HG03442 (cell line): ENCODE measurements around the gene SAMD4A.
"Not testable (repeated sequence)": the region's sequence is repeated elsewhere in the genome, so short reads cannot be mapped to it uniquely, and the experiment has no call there.

Experiments used
- ATAC-seq: cut with Tn5 transposase; IDR thresholded peaks from one replicate; pipeline ENCODE4 v1.9.1; 2021; ENCODE audit warnings: mild to moderate bottlenecking, moderate library complexity; ENCODE audit not compliant: unreplicated experiment

Gene SAMD4A

DNA sequence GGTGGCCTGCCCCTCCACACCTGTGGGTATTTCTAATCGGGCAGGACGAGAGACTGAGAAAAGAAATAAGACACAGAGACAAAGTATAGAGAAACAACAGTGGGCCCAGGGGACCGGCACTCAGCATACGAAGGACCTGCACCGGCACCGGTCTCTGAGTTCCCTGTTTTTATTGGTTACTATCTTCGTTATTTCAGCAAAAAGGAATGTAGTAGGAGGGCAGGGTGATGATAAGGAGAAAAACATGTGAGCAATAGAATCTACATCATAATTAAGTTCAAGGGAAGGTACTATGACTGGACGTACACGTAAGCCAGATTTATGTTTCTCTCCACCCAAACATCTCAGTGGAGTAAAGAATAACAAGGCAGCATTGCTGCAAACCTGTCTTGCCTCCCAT, 185.7 kb downstream of the SAMD4A start:
- not testable (repeated sequence) for ATAC-seq

- ATAC-seq: not testable (repeated sequence)
Measured at GRCh38 chr14:54753396-54753795, 186.5 kb downstream of the SAMD4A start.

DNA sequence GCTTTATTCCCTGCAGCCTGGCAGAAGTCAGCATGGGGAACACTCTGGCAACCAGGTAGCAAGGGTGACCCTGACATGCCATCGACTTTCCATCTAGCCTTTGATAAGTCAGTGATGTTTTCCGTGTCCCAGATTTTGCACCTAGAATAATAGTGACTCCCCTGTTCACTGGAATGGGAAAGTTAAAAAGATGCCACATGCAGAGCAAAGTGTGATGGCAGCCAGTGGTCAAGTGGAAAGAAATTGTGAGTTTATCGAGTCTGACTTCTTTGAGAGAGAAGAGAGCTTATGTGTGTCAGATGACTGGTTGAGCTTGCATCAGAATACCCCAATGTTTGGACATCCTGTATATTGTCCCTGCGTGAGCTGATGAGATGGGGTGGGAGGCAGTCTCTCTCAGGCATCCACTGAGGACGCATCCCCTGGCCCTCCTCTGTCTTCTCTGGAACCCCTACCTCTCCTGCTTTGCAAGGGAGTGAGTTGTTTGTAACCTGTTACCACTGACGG, 187.2 kb downstream of the SAMD4A start:
- no peak for ATAC-seq

GRCh38 chr14:54754623-54755386, 187.9 kb downstream of the SAMD4A start:
- no peak for ATAC-seq

DNA sequence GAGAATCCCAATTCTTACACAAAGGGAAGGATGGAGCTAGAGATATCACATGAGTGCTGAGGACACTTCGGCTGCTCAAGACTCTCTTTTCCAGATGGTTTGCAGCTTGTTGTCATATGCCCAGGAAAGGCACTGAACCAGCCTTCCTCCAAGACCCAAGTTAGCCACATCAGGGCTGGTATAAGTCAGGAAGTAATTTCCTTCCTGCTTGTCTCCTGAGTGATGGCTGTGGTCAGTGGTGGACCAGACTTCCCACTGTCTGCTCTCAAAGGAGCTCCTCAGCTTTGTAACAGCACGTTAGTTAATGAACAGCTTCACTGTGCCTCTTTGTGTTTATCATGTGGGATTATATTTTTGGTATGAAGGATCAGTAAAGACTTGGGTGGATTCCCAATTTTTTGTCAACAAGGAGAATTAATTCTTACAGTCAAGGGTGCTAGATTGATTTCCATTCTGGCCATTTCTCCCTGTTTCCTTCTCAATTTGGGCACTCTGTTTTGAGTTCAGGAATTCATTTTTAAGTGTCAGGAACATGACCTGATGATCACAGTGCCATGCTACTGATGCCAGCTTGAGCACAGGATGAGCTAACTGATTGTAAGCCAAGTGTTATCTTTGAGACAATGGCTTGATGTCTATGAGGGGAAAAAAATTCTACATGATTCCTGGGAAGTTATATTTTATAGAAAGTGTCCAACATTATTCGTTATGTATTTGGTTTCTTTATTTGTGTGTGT, 189.9 kb downstream of the SAMD4A start:
- no peak for ATAC-seq

DNA sequence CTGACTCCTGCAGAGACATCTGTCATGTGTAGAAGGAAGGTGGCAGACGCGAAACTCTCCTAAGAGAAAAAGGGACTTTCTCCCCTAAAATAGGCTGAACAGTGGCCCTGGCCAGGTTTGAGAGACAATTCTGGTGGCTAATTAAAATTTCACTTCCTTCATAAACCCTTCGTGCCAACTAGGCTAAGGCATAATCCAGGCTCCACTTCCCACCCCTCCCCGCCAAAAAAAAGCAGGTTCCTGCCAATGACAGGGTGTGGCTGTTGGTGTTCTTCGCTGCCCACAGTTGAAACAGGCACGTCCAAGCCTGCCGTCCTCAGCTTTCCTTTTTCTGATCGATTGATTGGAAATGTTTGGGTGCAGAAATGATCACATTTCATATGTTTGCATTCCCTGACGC, 191.1 kb downstream of the SAMD4A start:
- ATAC-seq: no peak

GRCh38 chr14:54759982-54760585, 193.2 kb downstream of the SAMD4A start:
- no peak for ATAC-seq

DNA sequence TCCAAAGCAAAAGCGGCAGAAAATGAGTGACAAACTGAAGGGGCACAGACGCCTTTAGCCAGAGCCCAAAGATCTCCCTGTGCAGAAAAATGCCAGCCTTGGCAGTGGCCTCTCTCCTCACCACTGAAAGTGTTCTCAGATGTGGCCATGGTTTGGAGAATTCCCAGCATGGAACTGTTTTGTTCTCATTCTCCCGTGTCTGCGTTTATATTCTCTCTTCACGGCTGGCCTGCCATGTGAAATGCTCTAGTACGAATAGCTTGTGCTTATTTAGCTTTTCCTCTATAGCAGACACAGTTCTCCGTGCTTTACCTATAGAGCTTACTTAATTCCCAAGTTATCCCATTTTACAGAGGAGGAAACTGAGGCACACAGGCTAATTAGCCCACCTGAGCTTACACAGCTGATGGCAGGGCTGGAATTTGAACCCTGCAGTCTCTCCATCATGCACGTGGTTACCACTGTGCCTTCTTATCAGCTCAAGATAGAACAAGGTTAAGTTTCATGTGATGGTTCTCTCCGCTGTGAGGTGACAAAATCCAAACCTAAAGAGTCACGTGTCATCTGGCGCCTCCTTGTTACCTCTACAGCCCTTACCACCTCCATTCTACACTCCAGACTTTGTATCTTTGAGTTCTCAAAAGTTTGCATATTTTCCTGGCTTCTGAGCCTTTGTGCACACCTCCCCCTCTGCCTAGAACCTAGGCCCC, 194.1 kb downstream of the SAMD4A start:
- no peak for ATAC-seq

DNA sequence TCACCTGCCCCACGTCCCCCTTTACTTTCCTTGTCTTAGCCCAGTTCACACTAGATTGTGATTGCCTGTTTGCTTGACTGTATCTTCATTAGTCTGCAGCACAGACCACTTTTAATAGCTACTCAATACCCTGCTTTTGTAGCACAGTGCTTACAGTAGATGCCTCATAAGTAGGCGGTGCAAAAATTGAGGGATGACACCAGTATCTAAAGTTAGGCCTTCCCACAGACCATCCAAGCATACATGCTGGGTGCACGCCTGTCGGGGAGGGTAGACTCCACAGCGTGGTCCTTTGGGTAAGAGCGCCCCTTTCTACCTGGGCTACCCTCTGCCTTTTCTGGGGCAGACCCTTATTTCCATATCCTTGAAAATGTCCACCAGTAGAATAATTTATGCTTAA, 194.9 kb downstream of the SAMD4A start:
- no peak for ATAC-seq

- no peak for ATAC-seq
Measured at GRCh38 chr14:54762296-54762695, 195.4 kb downstream of the SAMD4A start.

DNA sequence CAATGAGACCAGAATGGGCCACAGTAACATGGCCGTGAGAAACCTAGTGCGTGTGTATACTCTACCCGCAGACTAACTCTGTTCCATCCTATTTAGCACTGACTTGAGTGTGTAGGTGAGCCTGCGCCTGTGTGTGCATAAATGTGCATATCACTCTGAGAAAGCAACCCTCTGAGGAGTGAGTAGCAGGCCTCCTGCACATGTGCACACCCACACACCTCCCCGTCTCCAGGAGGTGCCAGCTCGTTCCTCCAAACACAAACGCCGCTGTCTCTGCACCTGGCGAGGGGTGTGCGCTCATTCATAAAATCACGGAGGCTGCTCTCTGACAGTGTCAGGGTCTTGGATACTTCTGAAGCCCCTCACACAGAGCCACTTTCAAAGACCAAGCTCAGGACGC, 196.8 kb downstream of the SAMD4A start:
- no peak for ATAC-seq

GRCh38 chr14:54766276-54767138, 199.6 kb downstream of the SAMD4A start:
- ATAC-seq: no peak

- ATAC-seq: no peak
Measured at GRCh38 chr14:54767139-54767431, 200.2 kb downstream of the SAMD4A start.

- no peak for ATAC-seq
Measured at GRCh38 chr14:54767450-54767849, 200.5 kb downstream of the SAMD4A start.

GRCh38 chr14:54768501-54769129, 201.7 kb downstream of the SAMD4A start:
- no peak for ATAC-seq

- no peak for ATAC-seq
Measured at GRCh38 chr14:54769951-54770863, 203.3 kb downstream of the SAMD4A start.

GRCh38 chr14:54771411-54772027, 204.6 kb downstream of the SAMD4A start:
- no peak for ATAC-seq

DNA sequence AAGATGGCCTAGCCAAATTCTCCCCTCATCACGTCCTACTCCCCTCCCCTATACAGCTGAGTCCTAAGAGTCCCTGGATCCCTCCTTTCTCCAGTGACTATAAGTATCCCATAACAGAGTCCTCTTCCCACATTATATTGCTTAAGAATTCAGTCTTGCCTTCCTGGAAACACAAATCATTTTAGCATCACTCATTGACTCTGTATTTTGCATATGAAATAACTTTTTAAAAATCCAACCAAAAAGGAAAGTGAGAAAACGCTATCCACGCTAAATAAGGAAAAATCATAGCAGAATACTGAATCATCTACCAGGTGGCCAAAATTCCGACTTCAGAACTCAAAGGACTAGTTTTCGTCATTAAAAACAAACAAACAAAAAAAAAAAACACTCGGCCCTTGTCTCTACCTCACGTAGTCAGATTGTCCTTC, 205.5 kb downstream of the SAMD4A start:
- no peak for ATAC-seq
